22Rv1 (cell line): ENCODE measurements around the gene SLC29A3.

ENCODE experiments used
- ZFX ChIP-seq: fragments of 450-650 bp; IDR thresholded peaks from 2 replicates; pipeline ENCODE4 v1.6.1; 2017; ENCODE audit warnings: antibody characterized with exemption, borderline replicate concordance
- TF ChIP-seq, protein P1 (sequence below): fragments of 450-650 bp; IDR thresholded peaks from 2 replicates; pipeline ENCODE4 v1.5.1; 2017; ENCODE audit warnings: mild to moderate bottlenecking

GRCh38 chr10:71326464-71326881 lies 7.4 kb downstream of the SLC29A3 start:
- no peak for TF ChIP-seq ZFX
- TF ChIP-seq, protein P1, sequence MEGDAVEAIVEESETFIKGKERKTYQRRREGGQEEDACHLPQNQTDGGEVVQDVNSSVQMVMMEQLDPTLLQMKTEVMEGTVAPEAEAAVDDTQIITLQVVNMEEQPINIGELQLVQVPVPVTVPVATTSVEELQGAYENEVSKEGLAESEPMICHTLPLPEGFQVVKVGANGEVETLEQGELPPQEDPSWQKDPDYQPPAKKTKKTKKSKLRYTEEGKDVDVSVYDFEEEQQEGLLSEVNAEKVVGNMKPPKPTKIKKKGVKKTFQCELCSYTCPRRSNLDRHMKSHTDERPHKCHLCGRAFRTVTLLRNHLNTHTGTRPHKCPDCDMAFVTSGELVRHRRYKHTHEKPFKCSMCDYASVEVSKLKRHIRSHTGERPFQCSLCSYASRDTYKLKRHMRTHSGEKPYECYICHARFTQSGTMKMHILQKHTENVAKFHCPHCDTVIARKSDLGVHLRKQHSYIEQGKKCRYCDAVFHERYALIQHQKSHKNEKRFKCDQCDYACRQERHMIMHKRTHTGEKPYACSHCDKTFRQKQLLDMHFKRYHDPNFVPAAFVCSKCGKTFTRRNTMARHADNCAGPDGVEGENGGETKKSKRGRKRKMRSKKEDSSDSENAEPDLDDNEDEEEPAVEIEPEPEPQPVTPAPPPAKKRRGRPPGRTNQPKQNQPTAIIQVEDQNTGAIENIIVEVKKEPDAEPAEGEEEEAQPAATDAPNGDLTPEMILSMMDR, result no peak
